COLO668 (cell line): ENCODE data around the gene INAFM2.

Experiments
- DNase-seq: peaks from one replicate; lab custom pipeline; 2025; ENCODE audit not compliant: unreplicated experiment; lab: John Stamatoyannopoulos, UW

INAFM2 gene

GRCh38 chr15:40287505-40287904 lies 36.0 kb upstream of the INAFM2 start:
- DNase-seq, result no peak

GRCh38 chr15:40287968-40288367 lies 35.5 kb upstream of the INAFM2 start:
- no peak for DNase-seq

GRCh38 chr15:40289140-40289775 lies 34.2 kb upstream of the INAFM2 start:
- DNase-seq, result peak; percentile 65

GRCh38 chr15:40290545-40290917 lies 33.0 kb upstream of the INAFM2 start:
- DNase-seq, result no peak

GRCh38 chr15:40290918-40291574 lies 32.4 kb upstream of the INAFM2 start:
- DNase-seq, result peak; percentile 74

- DNase-seq, result no peak
These were observed 31.2 kb upstream of the INAFM2 start for GRCh38 chr15:40292246-40292645.

GRCh38 chr15:40293006-40293405 lies 30.5 kb upstream of the INAFM2 start:
- no peak for DNase-seq

GRCh38 chr15:40293905-40294895 lies 29.3 kb upstream of the INAFM2 start:
- DNase-seq, result no peak

GRCh38 chr15:40295297-40295696 lies 28.2 kb upstream of the INAFM2 start:
- no peak for DNase-seq

- DNase-seq, result no peak
These were observed 27.5 kb upstream of the INAFM2 start for GRCh38 chr15:40295877-40296560.

- DNase-seq, result no peak
These were observed 26.8 kb upstream of the INAFM2 start for GRCh38 chr15:40296561-40297230.

- DNase-seq, result no peak
These were observed 26.1 kb upstream of the INAFM2 start for GRCh38 chr15:40297356-40297755.

- no peak for DNase-seq
These were observed 25.1 kb upstream of the INAFM2 start for GRCh38 chr15:40298216-40298935.

- no peak for DNase-seq
These were observed 23.1 kb upstream of the INAFM2 start for GRCh38 chr15:40300367-40300766.

GRCh38 chr15:40300771-40301170 lies 22.7 kb upstream of the INAFM2 start:
- no peak for DNase-seq

- no peak for DNase-seq
These were observed 21.9 kb upstream of the INAFM2 start for GRCh38 chr15:40301467-40302179.

GRCh38 chr15:40302288-40302886 lies 21.1 kb upstream of the INAFM2 start:
- no peak for DNase-seq

GRCh38 chr15:40302981-40303380 lies 20.5 kb upstream of the INAFM2 start:
- DNase-seq, result no peak

- no peak for DNase-seq
These were observed 19.9 kb upstream of the INAFM2 start for GRCh38 chr15:40303576-40303975.
